Measurements from ENCODE around the gene PKHD1.

The PKHD1 gene

DNA sequence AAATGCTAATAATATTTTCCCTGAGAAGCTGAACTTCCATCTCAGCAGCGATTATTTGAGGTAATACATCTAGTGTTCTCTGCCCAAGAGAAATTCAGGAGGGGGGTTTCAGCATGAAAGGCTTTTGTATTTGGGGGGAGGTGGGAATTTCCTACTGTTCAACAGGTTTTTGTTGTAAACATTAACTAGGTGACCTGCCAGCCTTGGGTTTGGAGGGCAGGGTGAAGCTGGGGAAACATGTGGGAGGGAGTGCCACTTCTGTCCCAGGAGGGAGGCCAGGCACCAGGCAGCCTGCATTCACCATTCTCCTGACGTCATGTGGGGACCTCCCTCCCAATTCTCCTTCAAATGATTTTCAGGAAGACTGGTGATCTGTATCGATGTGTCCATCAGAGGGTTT, 37.7 kb upstream of the PKHD1 start:
- DNase-seq (ENCODE audit: low read depth), result no peak
- H3K4me3 ChIP-seq (ENCODE audit: low read depth, low read length), result no peak overlapping the region
- TF ChIP-seq, protein P1, sequence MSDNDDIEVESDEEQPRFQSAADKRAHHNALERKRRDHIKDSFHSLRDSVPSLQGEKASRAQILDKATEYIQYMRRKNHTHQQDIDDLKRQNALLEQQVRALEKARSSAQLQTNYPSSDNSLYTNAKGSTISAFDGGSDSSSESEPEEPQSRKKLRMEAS (IDR thresholded peaks at IDR 0.05; ENCODE audit: low read depth, low read length), result no peak
- TF ChIP-seq, protein P2, sequence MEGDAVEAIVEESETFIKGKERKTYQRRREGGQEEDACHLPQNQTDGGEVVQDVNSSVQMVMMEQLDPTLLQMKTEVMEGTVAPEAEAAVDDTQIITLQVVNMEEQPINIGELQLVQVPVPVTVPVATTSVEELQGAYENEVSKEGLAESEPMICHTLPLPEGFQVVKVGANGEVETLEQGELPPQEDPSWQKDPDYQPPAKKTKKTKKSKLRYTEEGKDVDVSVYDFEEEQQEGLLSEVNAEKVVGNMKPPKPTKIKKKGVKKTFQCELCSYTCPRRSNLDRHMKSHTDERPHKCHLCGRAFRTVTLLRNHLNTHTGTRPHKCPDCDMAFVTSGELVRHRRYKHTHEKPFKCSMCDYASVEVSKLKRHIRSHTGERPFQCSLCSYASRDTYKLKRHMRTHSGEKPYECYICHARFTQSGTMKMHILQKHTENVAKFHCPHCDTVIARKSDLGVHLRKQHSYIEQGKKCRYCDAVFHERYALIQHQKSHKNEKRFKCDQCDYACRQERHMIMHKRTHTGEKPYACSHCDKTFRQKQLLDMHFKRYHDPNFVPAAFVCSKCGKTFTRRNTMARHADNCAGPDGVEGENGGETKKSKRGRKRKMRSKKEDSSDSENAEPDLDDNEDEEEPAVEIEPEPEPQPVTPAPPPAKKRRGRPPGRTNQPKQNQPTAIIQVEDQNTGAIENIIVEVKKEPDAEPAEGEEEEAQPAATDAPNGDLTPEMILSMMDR (IDR thresholded peaks at IDR 0.05; ENCODE audit: low read depth, low read length), result no peak
- TF ChIP-seq POLR2A (IDR thresholded peaks at IDR 0.05; ENCODE audit: extremely low read depth, insufficient read length) (no peak), MYC (IDR thresholded peaks at IDR 0.05; ENCODE audit: low read depth, low read length) (no peak)

DNA sequence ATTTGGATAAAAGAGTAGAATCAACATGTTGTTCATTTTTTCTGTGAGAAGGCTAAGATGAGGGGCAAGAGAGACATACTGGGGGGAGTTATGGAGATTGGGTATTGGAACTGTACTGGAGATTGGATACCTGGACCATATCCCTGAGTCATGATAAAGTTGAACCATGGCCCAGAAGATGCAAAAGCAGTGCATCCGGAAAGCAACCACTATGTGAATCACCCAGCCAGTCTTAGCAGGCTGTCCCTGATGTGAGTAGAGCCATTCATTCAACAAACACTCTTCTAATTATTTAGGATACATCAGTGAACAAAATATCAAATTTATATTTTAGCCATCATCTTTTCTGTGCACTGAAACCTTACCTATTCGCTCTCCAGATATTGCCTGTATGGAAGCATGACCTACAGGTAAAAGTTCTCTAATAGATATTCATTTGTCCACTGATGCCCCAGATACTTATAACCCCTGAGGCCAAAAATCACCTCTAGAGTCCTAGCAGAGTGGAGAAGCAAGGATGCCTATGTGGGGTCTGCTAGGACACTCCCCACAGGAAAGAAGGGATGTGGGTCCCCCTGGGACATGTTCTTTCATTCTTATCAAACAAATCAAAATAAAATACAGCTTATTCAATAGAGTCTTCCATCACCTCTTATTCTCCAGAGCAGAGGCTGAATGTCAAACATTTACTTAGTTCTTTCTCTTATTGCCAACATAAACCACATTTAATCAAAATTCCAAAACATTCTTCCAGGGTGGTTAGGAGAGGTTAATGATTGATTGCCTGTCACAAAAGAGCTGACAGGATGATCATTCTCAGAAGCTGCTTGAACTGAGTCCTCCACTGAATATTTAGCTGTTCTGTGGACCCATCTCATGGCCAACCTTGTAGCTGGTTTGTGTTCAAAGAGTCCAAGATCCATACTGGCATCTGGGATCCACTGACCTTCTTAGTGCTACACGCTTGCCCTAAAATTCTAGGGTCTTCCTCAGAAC, 37.0 kb upstream of the PKHD1 start:
- DNase-seq (ENCODE audit: low read depth), result no peak

DNA sequence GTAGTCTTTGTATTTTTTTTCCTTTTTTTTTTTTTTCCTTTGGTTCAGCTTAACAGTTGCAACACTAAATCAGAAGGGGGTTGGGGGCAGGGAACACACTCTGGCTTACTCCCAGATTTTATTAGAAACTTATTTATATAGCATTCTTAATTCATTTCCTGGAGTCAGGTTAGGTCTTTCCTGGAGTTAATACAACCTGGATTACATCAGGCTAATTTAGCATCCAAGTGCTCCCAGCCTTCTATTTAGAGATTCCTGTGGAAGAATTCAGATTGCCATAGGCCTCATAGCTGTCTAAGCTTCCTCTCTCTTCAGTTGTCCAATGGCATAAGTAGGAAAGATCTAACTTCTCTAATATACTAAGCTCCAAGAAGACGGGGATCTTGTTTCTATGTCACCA, 35.8 kb upstream of the PKHD1 start:
- H3K4me3 ChIP-seq (ENCODE audit: low read depth, low read length), result no peak overlapping the region
- TF ChIP-seq MYC (IDR thresholded peaks at IDR 0.05; ENCODE audit: low read depth, low read length) (no peak), POLR2A (IDR thresholded peaks at IDR 0.05; ENCODE audit: extremely low read depth, insufficient read length) (no peak)
- TF ChIP-seq, protein P1 (IDR thresholded peaks at IDR 0.05; ENCODE audit: low read depth, low read length), result no peak
- TF ChIP-seq, protein P2 (IDR thresholded peaks at IDR 0.05; ENCODE audit: low read depth, low read length), result no peak
- no peak for DNase-seq (ENCODE audit: low read depth)

More for the DNA sequence above, 37.0 kb upstream of the PKHD1 start:
- H3K4me3 ChIP-seq (ENCODE audit: low read depth, low read length), result no peak overlapping the region
- TF ChIP-seq, protein P2 (IDR thresholded peaks at IDR 0.05; ENCODE audit: low read depth, low read length), result no peak
- TF ChIP-seq, protein P1 (IDR thresholded peaks at IDR 0.05; ENCODE audit: low read depth, low read length), result no peak
- TF ChIP-seq MYC (IDR thresholded peaks at IDR 0.05; ENCODE audit: low read depth, low read length) (no peak), POLR2A (IDR thresholded peaks at IDR 0.05; ENCODE audit: extremely low read depth, insufficient read length) (no peak)

DNA sequence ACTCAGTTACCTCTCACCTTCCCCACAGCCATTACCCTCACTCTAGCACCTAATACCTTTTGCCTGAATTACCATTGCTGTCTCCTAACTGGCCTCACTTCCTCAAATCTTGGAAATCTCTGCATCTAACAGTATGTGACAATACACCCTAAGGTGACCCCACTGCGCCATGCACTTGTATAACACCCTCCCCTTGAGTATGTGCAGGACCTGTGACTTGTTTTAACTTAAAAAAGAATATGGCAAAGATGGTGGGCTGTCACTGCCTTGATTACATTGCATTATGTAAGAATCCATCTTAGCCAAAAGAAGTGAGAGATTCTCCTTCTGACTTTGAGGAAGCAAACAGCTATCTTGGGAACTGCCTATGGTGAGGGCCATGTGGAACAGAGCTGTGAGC, 29.9 kb upstream of the PKHD1 start:
- TF ChIP-seq, protein P1 (IDR thresholded peaks at IDR 0.05; ENCODE audit: low read depth, low read length), result no peak
- TF ChIP-seq, protein P2 (IDR thresholded peaks at IDR 0.05; ENCODE audit: low read depth, low read length), result no peak
- TF ChIP-seq POLR2A (IDR thresholded peaks at IDR 0.05; ENCODE audit: extremely low read depth, insufficient read length), result no peak
- TF ChIP-seq MYC (IDR thresholded peaks at IDR 0.05; ENCODE audit: low read depth, low read length), result no peak
- no peak overlapping the region for H3K4me3 ChIP-seq (ENCODE audit: low read depth, low read length)
- no peak for DNase-seq (ENCODE audit: low read depth)

DNA sequence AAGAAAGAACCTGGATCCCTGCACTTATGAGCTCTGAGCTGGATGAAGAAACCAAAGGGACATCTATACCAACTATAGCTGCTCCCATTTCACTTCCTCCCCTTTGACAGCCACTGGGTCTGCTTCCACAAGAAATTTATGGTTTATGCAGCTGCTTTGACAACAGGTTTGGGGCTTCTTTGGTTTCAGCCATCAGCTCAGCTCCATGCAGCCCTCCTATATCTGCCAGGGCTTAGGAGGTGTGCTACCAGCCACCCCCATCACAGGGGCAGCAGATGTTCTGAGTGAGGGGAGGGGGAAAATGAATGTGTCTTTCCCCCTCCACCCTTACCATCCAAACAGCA, 29.2 kb upstream of the PKHD1 start:
- no peak overlapping the region for H3K4me3 ChIP-seq (ENCODE audit: low read depth, low read length)
- TF ChIP-seq MYC (IDR thresholded peaks at IDR 0.05; ENCODE audit: low read depth, low read length) (no peak), POLR2A (IDR thresholded peaks at IDR 0.05; ENCODE audit: extremely low read depth, insufficient read length) (no peak)
- TF ChIP-seq, protein P1 (IDR thresholded peaks at IDR 0.05; ENCODE audit: low read depth, low read length), result no peak
- TF ChIP-seq, protein P2 (IDR thresholded peaks at IDR 0.05; ENCODE audit: low read depth, low read length), result no peak
- no peak for DNase-seq (ENCODE audit: low read depth)
